Adrenal gland (tissue), 5 donors: ENCODE measurements around the gene PKD2L1.

Experiments
- CTCF ChIP-seq, 6 experiments: fragments of 450-650 bp in 4 of 6; fragments of 200-600 bp in 2 of 6; sonication (generic) in 1 of 6; IDR thresholded peaks; 1 replicate in 5 of 6; 2 replicates in 1 of 6; pipeline versions ENCODE4 v1.5.1 to v1.8.0; 2016 to 2021; ENCODE audit warnings: antibody characterized with exemption in 6 of 6, mild to moderate bottlenecking in 2 of 6, moderate library complexity in 1 of 6
- POLR2A ChIP-seq, 2 donors: fragments of 450-650 bp; IDR thresholded peaks; one replicate each; pipeline ENCODE4 v1.6.1; 2017; ENCODE audit warnings: antibody characterized with exemption in 2 of 2, mild to moderate bottlenecking in 2 of 2, moderate library complexity in 1 of 2
- donor health status: DM: no; HTN: no; CAD: no.

- no peak for TF ChIP-seq POLR2A (IDR thresholded peaks at IDR 0.05)
- no peak for TF ChIP-seq CTCF (IDR thresholded peaks at IDR 0.05)
Measured at GRCh38 chr10:100304414-100304813, 25.6 kb downstream of the PKD2L1 start.
